Measurements from ENCODE around the gene ADGRA1.

Gene ADGRA1

GRCh38 chr10:133056001-133056400, 31.7 kb upstream of the ADGRA1 start:
- DNase-seq, result no peak
- no peak overlapping the region for H2AFZ ChIP-seq (ENCODE audit: low read length)
- TF ChIP-seq EZH2 (optimal IDR thresholded peaks at IDR 0.05; ENCODE audit: low read depth, low read length) (no peak), EZH2phosphoT487 (IDR thresholded peaks at IDR 0.05; ENCODE audit: low read length) (no peak), CTCF (IDR thresholded peaks at IDR 0.05; ENCODE audit: low read length) (no peak)
- H3K79me2 ChIP-seq (ENCODE audit: low read length), result no peaks in the 10 kb centered on the region
- no peaks in the 10 kb centered on the region for H3K4me1 ChIP-seq (ENCODE audit: low read length)
- no peaks in the 10 kb centered on the region for H3K36me3 ChIP-seq (replicated peaks; ENCODE audit: insufficient read depth, low read length)
- no peaks in the 10 kb centered on the region for H4K20me1 ChIP-seq (ENCODE audit: insufficient read depth, low read length)
- H3K4me3 ChIP-seq (ENCODE audit: low read length), result no peak overlapping the region
- peaks cover 47% of the 10 kb centered on the region for H3K27me3 ChIP-seq (replicated peaks; ENCODE audit: insufficient read depth, low read length)
- H3K9me3 ChIP-seq (replicated peaks; ENCODE audit: insufficient read depth, low read length), result no peaks in the 10 kb centered on the region
- H3K27ac ChIP-seq (ENCODE audit: low read length), result no peak overlapping the region
- H3F3A ChIP-seq (ENCODE audit: insufficient read depth, low read length), result no peaks in the 10 kb centered on the region
- no peak overlapping the region for H3K9ac ChIP-seq (ENCODE audit: low read length)
- H3K9me2 ChIP-seq (replicated peaks; ENCODE audit: insufficient read depth, low read length), result no peaks in the 10 kb centered on the region
- H3K4me2 ChIP-seq (ENCODE audit: low read depth, low read length), result no peak overlapping the region

GRCh38 chr10:133056651-133057178, 31.0 kb upstream of the ADGRA1 start:
- no peaks in the 10 kb centered on the region for H3K9me2 ChIP-seq (replicated peaks; ENCODE audit: insufficient read depth, low read length)
- DNase-seq, result no peak
- H3K4me3 ChIP-seq (ENCODE audit: low read length), result no peak overlapping the region
- H3F3A ChIP-seq (ENCODE audit: insufficient read depth, low read length), result no peaks in the 10 kb centered on the region
- H3K9ac ChIP-seq (ENCODE audit: low read length), result no peak overlapping the region
- no peak overlapping the region for H3K4me2 ChIP-seq (ENCODE audit: low read depth, low read length)
- peaks cover 51% of the 10 kb centered on the region for H3K27me3 ChIP-seq (replicated peaks; ENCODE audit: insufficient read depth, low read length)
- no peaks in the 10 kb centered on the region for H3K9me3 ChIP-seq (replicated peaks; ENCODE audit: insufficient read depth, low read length)
- no peak overlapping the region for H2AFZ ChIP-seq (ENCODE audit: low read length)
- H3K27ac ChIP-seq (ENCODE audit: low read length), result no peak overlapping the region
- H3K4me1 ChIP-seq (ENCODE audit: low read length), result no peaks in the 10 kb centered on the region
- no peak for TF ChIP-seq CTCF (IDR thresholded peaks at IDR 0.05; ENCODE audit: low read length)
- TF ChIP-seq EZH2 (optimal IDR thresholded peaks at IDR 0.05; ENCODE audit: low read depth, low read length), result no peak
- TF ChIP-seq EZH2phosphoT487 (IDR thresholded peaks at IDR 0.05; ENCODE audit: low read length), result no peak
- H4K20me1 ChIP-seq (ENCODE audit: insufficient read depth, low read length), result no peaks in the 10 kb centered on the region
- H3K36me3 ChIP-seq (replicated peaks; ENCODE audit: insufficient read depth, low read length), result no peaks in the 10 kb centered on the region
- H3K79me2 ChIP-seq (ENCODE audit: low read length), result no peaks in the 10 kb centered on the region

GRCh38 chr10:133058331-133059092, 29.2 kb upstream of the ADGRA1 start:
- Histone ChIP-seq H3K9me2 (replicated peaks; ENCODE audit: insufficient read depth, low read length) (no peaks in the 10 kb centered on the region), H3K27me3 (replicated peaks; ENCODE audit: insufficient read depth, low read length) (peaks cover 62% of the 10 kb centered on the region), H3K79me2 (ENCODE audit: low read length) (no peaks in the 10 kb centered on the region), H3K36me3 (replicated peaks; ENCODE audit: insufficient read depth, low read length) (no peaks in the 10 kb centered on the region), H3K9ac (ENCODE audit: low read length) (no peak overlapping the region), H3K4me3 (ENCODE audit: low read length) (no peak overlapping the region), H4K20me1 (ENCODE audit: insufficient read depth, low read length) (no peaks in the 10 kb centered on the region), H3K27ac (ENCODE audit: low read length) (no peak overlapping the region), H3F3A (ENCODE audit: insufficient read depth, low read length) (no peaks in the 10 kb centered on the region), H2AFZ (ENCODE audit: low read length) (no peak overlapping the region), H3K4me1 (ENCODE audit: low read length) (no peaks in the 10 kb centered on the region), H3K9me3 (replicated peaks; ENCODE audit: insufficient read depth, low read length) (no peaks in the 10 kb centered on the region), H3K4me2 (ENCODE audit: low read depth, low read length) (no peak overlapping the region)
- no peak for TF ChIP-seq EZH2 (optimal IDR thresholded peaks at IDR 0.05; ENCODE audit: low read depth, low read length)
- DNase-seq, result no peak

- H3K4me3 ChIP-seq (ENCODE audit: low read length), result no peak overlapping the region
- H3K79me2 ChIP-seq (ENCODE audit: low read length), result no peaks in the 10 kb centered on the region
- no peak overlapping the region for H3K4me2 ChIP-seq (ENCODE audit: low read depth, low read length)
- H3K9me3 ChIP-seq (replicated peaks; ENCODE audit: insufficient read depth, low read length), result no peaks in the 10 kb centered on the region
- H3F3A ChIP-seq (ENCODE audit: insufficient read depth, low read length), result no peaks in the 10 kb centered on the region
- no peaks in the 10 kb centered on the region for H3K36me3 ChIP-seq (replicated peaks; ENCODE audit: insufficient read depth, low read length)
- H3K27me3 ChIP-seq (replicated peaks; ENCODE audit: insufficient read depth, low read length), result peaks cover 60% of the 10 kb centered on the region
- no peak overlapping the region for H3K27ac ChIP-seq (ENCODE audit: low read length)
- H2AFZ ChIP-seq (ENCODE audit: low read length), result no peak overlapping the region
- DNase-seq, result no peak
- H3K4me1 ChIP-seq (ENCODE audit: low read length), result no peaks in the 10 kb centered on the region
- no peaks in the 10 kb centered on the region for H4K20me1 ChIP-seq (ENCODE audit: insufficient read depth, low read length)
- H3K9ac ChIP-seq (ENCODE audit: low read length), result no peak overlapping the region
- TF ChIP-seq CTCF (IDR thresholded peaks at IDR 0.05; ENCODE audit: low read length) (no peak), EZH2phosphoT487 (IDR thresholded peaks at IDR 0.05; ENCODE audit: low read length) (no peak), EZH2 (optimal IDR thresholded peaks at IDR 0.05; ENCODE audit: low read depth, low read length) (no peak)
- H3K9me2 ChIP-seq (replicated peaks; ENCODE audit: insufficient read depth, low read length), result no peaks in the 10 kb centered on the region
Measured at GRCh38 chr10:133059093-133059470, 28.6 kb upstream of the ADGRA1 start.

Measured in MM.1S (cell line).